Adrenal gland (tissue), 12 donors: ENCODE data around the gene KRTAP20-3. TPM values are rescaled to one million over a fixed set of nuclear protein-coding genes. Genes with fewer than 3 reads are reported as not detected.

Experiments used
- DNase-seq, 7 donors: peaks; one replicate each; pipeline ENCODE4 v3.0.0-alpha.2; 2019 to 2020
- H3K27ac ChIP-seq, 5 donors: fragments of 200-600 bp; sonication (generic) in 4 of 5; 1 replicate in 3 of 5; 2 replicates in 2 of 5; pipeline versions ENCODE4 v1.5.1 to v1.8.0; 2016 to 2020; ENCODE audit warnings: mild to moderate bottlenecking in 1 of 5
- H3K27me3 ChIP-seq: fragments of 200-600 bp; 2 replicates; pipeline ENCODE4 v1.8.0; 2021
- H3K36me3 ChIP-seq, 2 donors: fragments of 200-600 bp; replicated peaks in 1 of 2; 1 replicate in 1 of 2; 2 replicates in 1 of 2; pipeline versions ENCODE4 v1.5.1 to v1.8.0; 2018 to 2022
- H3K4me1 ChIP-seq, 2 donors: fragments of 200-600 bp; replicated peaks in 1 of 2; 1 replicate in 1 of 2; 2 replicates in 1 of 2; pipeline versions ENCODE4 v1.5.1 to v1.8.0; 2018 to 2021
- H3K4me3 ChIP-seq, 4 donors: fragments of 200-600 bp; sonication (generic) in 3 of 4; one replicate each; pipeline ENCODE4 v1.5.1; 2016 to 2018
- H3K9me3 ChIP-seq, 3 donors: fragments of 200-600 bp; sonication (generic) in 1 of 3; replicated peaks in 1 of 3; 1 replicate in 2 of 3; 2 replicates in 1 of 3; pipeline versions ENCODE4 v1.5.1 to v1.8.0; 2016 to 2021
- CTCF ChIP-seq, 6 experiments: fragments of 450-650 bp in 4 of 6; fragments of 200-600 bp in 2 of 6; sonication (generic) in 1 of 6; IDR thresholded peaks; 1 replicate in 5 of 6; 2 replicates in 1 of 6; pipeline versions ENCODE4 v1.5.1 to v1.8.0; 2016 to 2021; ENCODE audit warnings: antibody characterized with exemption in 6 of 6, mild to moderate bottlenecking in 2 of 6, moderate library complexity in 1 of 6
- POLR2A ChIP-seq, 2 donors: fragments of 450-650 bp; IDR thresholded peaks; one replicate each; pipeline ENCODE4 v1.6.1; 2017; ENCODE audit warnings: antibody characterized with exemption in 2 of 2, mild to moderate bottlenecking in 2 of 2, moderate library complexity in 1 of 2
- WGBS, 4 donors: extraction: QIAGEN DNeasy Blood & Tissue Kit in 2 of 4; methylation state at CpG; one replicate each; pipeline versions ENCODE4 v1.1.5 to v1.1.7; 2013 to 2017; 5-methylcytosine and 5-hydroxymethylcytosine counted together
- intact Hi-C, 2 donors: fragments of 100-400 bp; cut with DNase I; formaldehyde crosslinking; loops; one replicate each; pipeline versions ENCODE4 v1.14.1 to v1.15.0; 2022 to 2023
- polyA plus RNA-seq, 3 donors: library from polyadenylated mRNA; stranded (reverse); fragments of 200-250 nt in 2 of 3; fragments of 350-450 nt in 1 of 3; fragmentation: Illumina TruSeq in 1 of 3; extraction: RNeasy Lipid Tissue Mini Kit (QIAGEN cat#74804) in 1 of 3; gene quantifications; one replicate each; pipeline ENCODE4 v1.2.3, GENCODE V29; 2013 to 2014
- total RNA-seq, 9 donors: library from RNA; depleted of rRNA in 4 of 9; stranded (reverse); fragments of >200 nt in 4 of 9; fragments of 120-200 nt in 1 of 9; fragmentation: NEBNext Ultra II Directional in 1 of 9; extraction: Animal tissue kit (Norgen Biotek cat#: 25700) in 1 of 9; gene quantifications; one replicate each; pipeline versions ENCODE4 v1.1.0 to v1.2.4, GENCODE V29; 2013 to 2023
- donor health status: healthy with polysubstance abuse.
- donor health status: Bipolar disorder and iron deficiency.
- donor health status: DM: yes; HTN: yes; CAD: no.
- donor health status: DM: no; HTN: no; CAD: no.
- donor health status: DM: no; HTN: no; CAD: no.
- donor health status: DM: yes; HTN: yes; CAD: no.

KRTAP20-3 gene
- total and polyA plus RNA-seq, 12 donors = not detected

- Histone ChIP-seq H3K27ac (no peak overlapping the region), H3K27me3 (no peaks in the 10 kb centered on the region), H3K4me1 (no peaks in the 10 kb centered on the region), H3K4me3 (no peak overlapping the region), H3K9me3 (no peaks in the 10 kb centered on the region), H3K36me3 (no peaks in the 10 kb centered on the region)
- intact Hi-C loops = no loop called here
- no peak for DNase-seq
- TF ChIP-seq POLR2A (IDR thresholded peaks at IDR 0.05) = no peak
- no peak for TF ChIP-seq CTCF (IDR thresholded peaks at IDR 0.05)
These were observed 22.6 kb upstream of the KRTAP20-3 start for GRCh38 chr21:30620080-30620479.

GRCh38 chr21:30620522-30620921, 22.1 kb upstream of the KRTAP20-3 start, which contains the start of gene KRTAP20-4:
KRTAP20-4 (plus strand) TSS chr21:30620627.
- no peaks in the 10 kb centered on the region for H3K9me3 ChIP-seq
- no peak within 1 kb of the TSS for H3K27ac ChIP-seq
- DNase-seq = no peak
- H3K27me3 ChIP-seq = no peaks in the 10 kb centered on the region
- TF ChIP-seq CTCF (IDR thresholded peaks at IDR 0.05) (no peak), POLR2A (IDR thresholded peaks at IDR 0.05) (no peak)
- WGBS, 4 donors = 72 to 82% (median 78%) methylated on average over 3 of the region's 3 CpGs
- H3K4me1 ChIP-seq = no peaks in the 10 kb centered on the region
- no peak within 1 kb of the TSS for H3K4me3 ChIP-seq
- H3K36me3 ChIP-seq = no peaks in the 10 kb centered on the region
- intact Hi-C loops = no loop called here

- Histone ChIP-seq H3K4me3 (no peak overlapping the region), H3K4me1 (no peaks in the 10 kb centered on the region), H3K36me3 (no peaks in the 10 kb centered on the region), H3K9me3 (no peaks in the 10 kb centered on the region), H3K27me3 (no peaks in the 10 kb centered on the region), H3K27ac (no peak overlapping the region)
- 63 to 89% (median 78%) methylated on average over 3 of the region's 3 CpGs for WGBS, 4 donors
- DNase-seq = no peak
- no peak for TF ChIP-seq CTCF (IDR thresholded peaks at IDR 0.05)
- TF ChIP-seq POLR2A (IDR thresholded peaks at IDR 0.05) = no peak
- intact Hi-C loops = no loop called here
These were observed 19.3 kb upstream of the KRTAP20-3 start for GRCh38 chr21:30623362-30623761.

- intact Hi-C loops = no loop called here
- Histone ChIP-seq H3K27ac (no peak overlapping the region), H3K9me3 (no peaks in the 10 kb centered on the region), H3K4me1 (no peaks in the 10 kb centered on the region), H3K4me3 (no peak overlapping the region), H3K27me3 (no peaks in the 10 kb centered on the region), H3K36me3 (no peaks in the 10 kb centered on the region)
- DNase-seq = no peak
- TF ChIP-seq CTCF (IDR thresholded peaks at IDR 0.05) (no peak), POLR2A (IDR thresholded peaks at IDR 0.05) (no peak)
- 66 to 89% (median 71%) methylated on average over 4 of the region's 4 CpGs for WGBS, 4 donors
These were observed 17.1 kb upstream of the KRTAP20-3 start for GRCh38 chr21:30625449-30626165.
